Smooth muscle cell (in vitro differentiated cells): ENCODE data around the gene DOCK9. TPM values are rescaled to one million over a fixed set of nuclear protein-coding genes. Genes with fewer than 3 reads are reported as not detected.

Experiments used
- DNase-seq: peaks from one replicate; lab custom pipeline; 2025; ENCODE audit not compliant: unreplicated experiment; lab: John Stamatoyannopoulos, UW
- H2AFZ ChIP-seq: fragments of 200-600 bp; sonication (generic); 2 replicates; pipeline ENCODE4 v1.6.0; 2016; ENCODE audit warnings: antibody characterized with exemption, low read depth, mild to moderate bottlenecking
- H3F3A ChIP-seq: fragments of 200-600 bp; sonication (generic); 2 replicates; pipeline ENCODE4 v1.6.0; 2017; ENCODE audit warnings: antibody characterized with exemption, low read depth
- H3K27ac ChIP-seq: fragments of 200-600 bp; sonication (generic); 2 replicates; pipeline ENCODE4 v1.5.1; 2016; ENCODE audit warnings: low read depth, mild to moderate bottlenecking
- H3K27me3 ChIP-seq: fragments of 200-600 bp; sonication (generic); 2 replicates; pipeline ENCODE4 v1.6.1; 2016; ENCODE audit warnings: low read depth, mild to moderate bottlenecking
- H3K36me3 ChIP-seq: fragments of 200-600 bp; sonication (generic); 2 replicates; pipeline ENCODE4 v1.5.1; 2016; ENCODE audit warnings: low read depth
- H3K4me1 ChIP-seq: fragments of 200-600 bp; sonication (generic); 2 replicates; pipeline ENCODE4 v1.5.1; 2016; ENCODE audit warnings: low read depth
- H3K4me2 ChIP-seq: fragments of 200-600 bp; sonication (generic); 2 replicates; pipeline ENCODE4 v1.6.0; 2016; ENCODE audit warnings: mild to moderate bottlenecking
- H3K4me3 ChIP-seq: fragments of 200-600 bp; sonication (generic); 2 replicates; pipeline ENCODE4 v1.5.1; 2016; ENCODE audit warnings: mild to moderate bottlenecking
- H3K79me2 ChIP-seq: fragments of 200-600 bp; sonication (generic); 2 replicates; pipeline ENCODE4 v1.6.0; 2016; ENCODE audit warnings: low read depth, mild to moderate bottlenecking
- H3K9ac ChIP-seq: fragments of 200-600 bp; sonication (generic); 2 replicates; pipeline ENCODE4 v1.6.0; 2016; ENCODE audit warnings: low read depth
- H3K9me3 ChIP-seq: fragments of 200-600 bp; sonication (generic); replicated peaks from 2 replicates; pipeline ENCODE4 v1.5.1; 2016; ENCODE audit warnings: low read depth
- H4K20me1 ChIP-seq: fragments of 200-600 bp; sonication (generic); 2 replicates; pipeline ENCODE4 v1.6.0; 2016; ENCODE audit warnings: low read depth
- WGBS: methylation state at CpG from one replicate; pipeline ENCODE4 v1.1.7; 2016; ENCODE audit warnings: low lambda C conversion rate; 5-methylcytosine and 5-hydroxymethylcytosine counted together
- polyA plus RNA-seq: library from polyadenylated mRNA; unstranded; fragments of >200 nt; fragmentation: Nextera tagmentation; extraction: Ambion mirVana; gene quantifications from 2 replicates; pipeline ENCODE4 v1.2.1, GENCODE V29; 2016
- total RNA-seq: library from RNA; depleted of rRNA; stranded (reverse); fragments of >200 nt; gene quantifications from 2 replicates; pipeline ENCODE4 v1.2.3, GENCODE V29; 2014
- TF ChIP-seq, protein P1 (sequence below): fragments of 200-600 bp; sonication (generic); IDR thresholded peaks from 2 replicates; pipeline ENCODE4 v1.5.1; 2017; ENCODE audit warnings: borderline replicate concordance, mild to moderate bottlenecking, antibody characterized with exemption; ENCODE audit not compliant: insufficient read depth, poor library complexity, severe bottlenecking

The DOCK9 gene
- total and polyA plus RNA-seq, 2 experiments from 2014 or later, result 5.7 to 25.1 TPM

GRCh38 chr13:98938801-98939200 lies 39.1 kb downstream of the DOCK9 start:
- H3K9ac ChIP-seq, result no peak overlapping the region
- no peaks in the 10 kb centered on the region for H3K36me3 ChIP-seq
- H3K4me2 ChIP-seq, result no peak overlapping the region
- 75% methylated on average over 3 of the region's 3 CpGs for WGBS
- no peak for DNase-seq
- no peaks in the 10 kb centered on the region for H4K20me1 ChIP-seq
- H2AFZ ChIP-seq, result no peak overlapping the region
- H3K27me3 ChIP-seq, result no peaks in the 10 kb centered on the region
- H3K9me3 ChIP-seq, result no peaks in the 10 kb centered on the region
- H3K27ac ChIP-seq, result no peak overlapping the region
- H3F3A ChIP-seq, result no peaks in the 10 kb centered on the region
- peaks cover 17% of the 10 kb centered on the region for H3K4me1 ChIP-seq
- TF ChIP-seq, protein P1, sequence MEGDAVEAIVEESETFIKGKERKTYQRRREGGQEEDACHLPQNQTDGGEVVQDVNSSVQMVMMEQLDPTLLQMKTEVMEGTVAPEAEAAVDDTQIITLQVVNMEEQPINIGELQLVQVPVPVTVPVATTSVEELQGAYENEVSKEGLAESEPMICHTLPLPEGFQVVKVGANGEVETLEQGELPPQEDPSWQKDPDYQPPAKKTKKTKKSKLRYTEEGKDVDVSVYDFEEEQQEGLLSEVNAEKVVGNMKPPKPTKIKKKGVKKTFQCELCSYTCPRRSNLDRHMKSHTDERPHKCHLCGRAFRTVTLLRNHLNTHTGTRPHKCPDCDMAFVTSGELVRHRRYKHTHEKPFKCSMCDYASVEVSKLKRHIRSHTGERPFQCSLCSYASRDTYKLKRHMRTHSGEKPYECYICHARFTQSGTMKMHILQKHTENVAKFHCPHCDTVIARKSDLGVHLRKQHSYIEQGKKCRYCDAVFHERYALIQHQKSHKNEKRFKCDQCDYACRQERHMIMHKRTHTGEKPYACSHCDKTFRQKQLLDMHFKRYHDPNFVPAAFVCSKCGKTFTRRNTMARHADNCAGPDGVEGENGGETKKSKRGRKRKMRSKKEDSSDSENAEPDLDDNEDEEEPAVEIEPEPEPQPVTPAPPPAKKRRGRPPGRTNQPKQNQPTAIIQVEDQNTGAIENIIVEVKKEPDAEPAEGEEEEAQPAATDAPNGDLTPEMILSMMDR, result no peak
- H3K79me2 ChIP-seq, result no peaks in the 10 kb centered on the region
- no peak overlapping the region for H3K4me3 ChIP-seq

- DNase-seq, result no peak
- 27% methylated on average over 6 of the region's 6 CpGs for WGBS
These were observed 39.9 kb downstream of the DOCK9 start for GRCh38 chr13:98937911-98938381.

GRCh38 chr13:98934243-98934642 lies 43.6 kb downstream of the DOCK9 start:
- H3K9me3 ChIP-seq, result no peaks in the 10 kb centered on the region
- H3K4me1 ChIP-seq, result peaks cover 17% of the 10 kb centered on the region
- WGBS, result 98% methylated on average over 3 of the region's 3 CpGs
- no peaks in the 10 kb centered on the region for H3K27me3 ChIP-seq
- H3K27ac ChIP-seq, result no peak overlapping the region
- H3F3A ChIP-seq, result no peaks in the 10 kb centered on the region
- no peak overlapping the region for H3K4me3 ChIP-seq
- H2AFZ ChIP-seq, result no peak overlapping the region
- H3K4me2 ChIP-seq, result no peak overlapping the region
- TF ChIP-seq, protein P1, result no peak
- no peak for DNase-seq
- H3K9ac ChIP-seq, result no peak overlapping the region
- no peaks in the 10 kb centered on the region for H4K20me1 ChIP-seq
- no peaks in the 10 kb centered on the region for H3K36me3 ChIP-seq
- no peaks in the 10 kb centered on the region for H3K79me2 ChIP-seq

More at GRCh38 chr13:98937911-98938381, 39.9 kb downstream of the DOCK9 start:
- Histone ChIP-seq H3K4me1 (peaks cover 17% of the 10 kb centered on the region), H3K4me3 (no peak overlapping the region), H3K9ac (no peak overlapping the region), H3K27ac (no peak overlapping the region), H3K79me2 (no peaks in the 10 kb centered on the region), H3K9me3 (no peaks in the 10 kb centered on the region), H4K20me1 (no peaks in the 10 kb centered on the region), H3F3A (no peaks in the 10 kb centered on the region), H3K27me3 (no peaks in the 10 kb centered on the region), H3K36me3 (no peaks in the 10 kb centered on the region), H3K4me2 (peak overlapping the region; percentile 21), H2AFZ (no peak overlapping the region)
- TF ChIP-seq, protein P1, result no peak

GRCh38 chr13:98930151-98930591 lies 47.7 kb downstream of the DOCK9 start:
- Histone ChIP-seq H4K20me1 (no peaks in the 10 kb centered on the region), H3K79me2 (no peaks in the 10 kb centered on the region), H3K27me3 (no peaks in the 10 kb centered on the region), H2AFZ (no peak overlapping the region), H3K36me3 (no peaks in the 10 kb centered on the region), H3K4me2 (no peak overlapping the region), H3K4me3 (no peak overlapping the region), H3K9ac (no peak overlapping the region), H3K4me1 (no peaks in the 10 kb centered on the region), H3K27ac (no peak overlapping the region), H3K9me3 (no peaks in the 10 kb centered on the region), H3F3A (no peaks in the 10 kb centered on the region)
- TF ChIP-seq, protein P1, result no peak
- DNase-seq, result no peak
- 72% methylated on average over 8 of the region's 8 CpGs for WGBS
